Cardiac muscle cell (in vitro differentiated cells and primary cell): ENCODE results near the gene MYH9. TPM values are rescaled to one million over a fixed set of nuclear protein-coding genes. Genes with fewer than 3 reads are reported as not detected.
A peak's percentile ranks its signal among the peaks of the same experiment; 100 is the strongest.

ENCODE experiments used
- DNase-seq, 2 donors: peaks; one replicate each; pipeline versions ENCODE4 v3.0.0 to v3.0.0-alpha.2; 2010 to 2017; ENCODE audit warnings: low read depth in 1 of 2, low spot score in 1 of 2
- H3K27ac ChIP-seq: fragments of 200-600 bp; sonication (generic); 2 replicates; pipeline ENCODE4 v1.5.1; 2016
- H3K27me3 ChIP-seq: fragments of 200-600 bp; sonication (generic); 2 replicates; pipeline ENCODE4 v1.6.0; 2016; ENCODE audit warnings: control low read depth
- H3K36me3 ChIP-seq: fragments of 200-600 bp; sonication (generic); 2 replicates; pipeline ENCODE4 v1.5.1; 2016; ENCODE audit warnings: control low read depth
- H3K4me1 ChIP-seq: fragments of 200-600 bp; sonication (generic); 2 replicates; pipeline ENCODE4 v1.8.1; 2017; ENCODE audit warnings: low read depth, mild to moderate bottlenecking, mixed run types
- H3K4me3 ChIP-seq: fragments of 200-600 bp; sonication (generic); 2 replicates; pipeline ENCODE4 v1.5.1; 2016; ENCODE audit warnings: mild to moderate bottlenecking
- H3K9me3 ChIP-seq: fragments of 200-600 bp; sonication (generic); 2 replicates; pipeline ENCODE4 v1.5.1; 2017; ENCODE audit warnings: low read depth, mild to moderate bottlenecking, control low read depth
- polyA plus RNA-seq: library from polyadenylated mRNA; unstranded; fragments of >200 nt; fragmentation: Nextera tagmentation; extraction: Ambion mirVana; gene quantifications from 2 replicates; pipeline ENCODE4 v1.2.1, GENCODE V29; 2016
- total RNA-seq: library from RNA; depleted of rRNA; stranded (reverse); fragments of >200 nt; gene quantifications from 2 replicates; pipeline ENCODE4 v1.2.3, GENCODE V29; 2016
- TF ChIP-seq, protein P1 (sequence below): IDR thresholded peaks from 2 replicates; pipeline ENCODE4 v1.5.1; 2012; ENCODE audit warnings: low read depth, mild to moderate bottlenecking, low read length

MYH9 gene
- total and polyA plus RNA-seq, 2 experiments from 2014 or later, result 88.7 to 174 TPM

- TF ChIP-seq, protein P1, sequence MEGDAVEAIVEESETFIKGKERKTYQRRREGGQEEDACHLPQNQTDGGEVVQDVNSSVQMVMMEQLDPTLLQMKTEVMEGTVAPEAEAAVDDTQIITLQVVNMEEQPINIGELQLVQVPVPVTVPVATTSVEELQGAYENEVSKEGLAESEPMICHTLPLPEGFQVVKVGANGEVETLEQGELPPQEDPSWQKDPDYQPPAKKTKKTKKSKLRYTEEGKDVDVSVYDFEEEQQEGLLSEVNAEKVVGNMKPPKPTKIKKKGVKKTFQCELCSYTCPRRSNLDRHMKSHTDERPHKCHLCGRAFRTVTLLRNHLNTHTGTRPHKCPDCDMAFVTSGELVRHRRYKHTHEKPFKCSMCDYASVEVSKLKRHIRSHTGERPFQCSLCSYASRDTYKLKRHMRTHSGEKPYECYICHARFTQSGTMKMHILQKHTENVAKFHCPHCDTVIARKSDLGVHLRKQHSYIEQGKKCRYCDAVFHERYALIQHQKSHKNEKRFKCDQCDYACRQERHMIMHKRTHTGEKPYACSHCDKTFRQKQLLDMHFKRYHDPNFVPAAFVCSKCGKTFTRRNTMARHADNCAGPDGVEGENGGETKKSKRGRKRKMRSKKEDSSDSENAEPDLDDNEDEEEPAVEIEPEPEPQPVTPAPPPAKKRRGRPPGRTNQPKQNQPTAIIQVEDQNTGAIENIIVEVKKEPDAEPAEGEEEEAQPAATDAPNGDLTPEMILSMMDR, result no peak
- Histone ChIP-seq H3K9me3 (no peaks in the 10 kb centered on the region), H3K4me3 (no peak overlapping the region), H3K36me3 (peaks cover 78% of the 10 kb centered on the region), H3K27me3 (no peaks in the 10 kb centered on the region), H3K27ac (no peak overlapping the region), H3K4me1 (no peaks in the 10 kb centered on the region)
- no peak for DNase-seq
Measured at GRCh38 chr22:36289406-36289870, 98.3 kb downstream of the MYH9 start.

DNA sequence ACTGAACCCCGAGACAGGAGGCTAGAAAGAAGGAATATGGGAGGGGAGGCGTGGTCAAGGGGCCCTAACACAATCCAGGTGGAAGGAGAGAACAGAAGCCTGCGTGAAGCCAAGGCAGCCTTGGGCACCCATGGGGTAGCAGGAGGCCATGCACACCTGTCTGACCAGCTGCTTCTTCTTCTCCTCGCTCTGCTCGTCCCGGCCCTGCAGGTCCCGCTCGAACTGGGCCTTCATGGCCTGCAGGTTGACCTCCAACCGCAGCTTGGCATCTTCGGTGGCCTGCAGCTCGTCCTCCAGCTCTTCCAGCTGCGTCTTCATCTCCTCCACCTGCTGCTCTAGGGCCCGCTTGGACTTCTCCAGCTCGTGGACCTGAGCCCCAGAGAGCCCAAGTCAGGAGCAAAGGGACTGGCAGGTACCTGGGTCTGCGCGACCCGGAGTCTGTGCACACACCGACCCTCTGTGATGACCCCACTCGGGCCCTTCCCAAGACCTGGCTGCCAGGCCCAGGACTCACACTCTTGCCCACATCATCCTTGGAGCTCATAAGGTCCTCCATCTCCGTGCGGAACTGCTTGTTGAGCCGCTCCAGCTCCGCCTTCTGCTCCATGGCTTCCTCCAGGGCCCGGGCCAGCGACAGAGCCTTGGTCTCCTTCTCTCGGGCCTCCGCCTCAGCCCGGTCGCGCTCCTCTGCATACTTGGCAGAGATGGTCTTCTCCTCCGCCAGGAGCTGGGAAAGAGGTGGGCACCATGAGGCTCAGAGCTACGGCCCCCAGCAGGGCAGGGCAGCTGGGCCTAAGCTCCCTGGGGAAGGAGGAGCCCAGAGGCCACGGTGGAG lies 99.0 kb downstream of the MYH9 start:
- TF ChIP-seq, protein P1, result no peak
- no peak overlapping the region for H3K27ac ChIP-seq
- DNase-seq, result no peak

GRCh38 chr22:36287881-36288515 lies 99.8 kb downstream of the MYH9 start:
- no peak for DNase-seq
- TF ChIP-seq, protein P1, result no peak
- Histone ChIP-seq H3K4me1 (no peaks in the 10 kb centered on the region), H3K27me3 (no peaks in the 10 kb centered on the region), H3K36me3 (peaks cover 72% of the 10 kb centered on the region), H3K9me3 (no peaks in the 10 kb centered on the region), H3K4me3 (no peak overlapping the region), H3K27ac (no peak overlapping the region)

More for the DNA sequence above, 99.0 kb downstream of the MYH9 start:
- H3K36me3 ChIP-seq, result peaks cover 76% of the 10 kb centered on the region
- H3K4me3 ChIP-seq, result no peak overlapping the region
- no peaks in the 10 kb centered on the region for H3K9me3 ChIP-seq
- no peaks in the 10 kb centered on the region for H3K4me1 ChIP-seq
- no peaks in the 10 kb centered on the region for H3K27me3 ChIP-seq

DNA sequence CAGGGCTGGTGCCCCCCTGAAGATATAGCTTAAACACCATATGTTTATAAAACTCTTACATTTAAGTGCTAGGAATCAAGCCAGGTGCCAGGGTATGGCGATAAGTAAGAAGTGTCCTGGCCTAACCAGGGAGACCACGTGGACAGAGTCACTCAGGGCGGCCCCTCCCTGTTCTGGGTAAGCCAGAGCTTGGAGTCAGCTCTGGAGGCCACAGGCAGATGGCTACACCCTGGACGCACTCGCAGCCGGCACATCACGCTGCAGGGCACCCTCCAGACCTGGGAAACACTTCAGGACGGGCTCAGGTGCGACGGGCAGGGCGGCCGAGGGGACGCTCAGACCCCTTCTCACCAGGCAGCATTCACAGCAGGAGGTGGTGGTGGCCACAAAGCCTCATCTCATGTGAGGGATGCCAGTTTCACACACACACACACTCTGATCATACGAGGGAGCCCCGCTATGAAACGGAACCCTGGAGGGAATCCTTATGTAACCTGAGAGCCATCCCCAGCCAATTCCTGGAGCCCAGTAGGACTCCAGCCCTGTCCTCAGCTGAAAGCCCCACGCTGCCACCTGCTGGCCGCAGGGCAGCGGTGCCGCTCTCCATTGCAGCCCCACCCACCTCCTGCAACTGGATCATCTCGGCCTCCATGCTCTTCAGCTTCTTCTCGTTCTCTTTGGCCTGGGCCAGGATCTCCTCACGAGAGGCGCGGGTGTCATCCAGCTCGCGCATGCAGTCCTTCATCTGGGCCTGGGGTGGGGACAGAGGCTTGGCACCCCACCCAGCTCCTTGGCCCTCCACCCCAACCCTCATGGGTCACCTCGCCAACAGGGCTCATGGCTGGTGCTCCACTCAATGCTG lies 101.4 kb downstream of the MYH9 start:
- Histone ChIP-seq H3K9me3 (no peaks in the 10 kb centered on the region), H3K27ac (no peak overlapping the region), H3K4me3 (no peak overlapping the region), H3K4me1 (no peaks in the 10 kb centered on the region), H3K27me3 (no peaks in the 10 kb centered on the region), H3K36me3 (peaks cover 72% of the 10 kb centered on the region)
- DNase-seq, result peak; percentile 80 to 85
- TF ChIP-seq, protein P1, result peak; percentile 92

GRCh38 chr22:36285545-36285944 lies 102.2 kb downstream of the MYH9 start:
- Histone ChIP-seq H3K27me3 (no peaks in the 10 kb centered on the region), H3K9me3 (no peaks in the 10 kb centered on the region), H3K27ac (no peak overlapping the region), H3K36me3 (peaks cover 73% of the 10 kb centered on the region), H3K4me3 (no peak overlapping the region), H3K4me1 (no peaks in the 10 kb centered on the region)
- TF ChIP-seq, protein P1, result no peak
- DNase-seq, result no peak
